Prostate gland (tissue), 2 donors: ENCODE measurements around the gene RNF223.

ENCODE experiments used
- POLR2A ChIP-seq: fragments of 450-650 bp; IDR thresholded peaks from one replicate; pipeline ENCODE4 v1.6.1; 2016; ENCODE audit warnings: antibody characterized with exemption, mild to moderate bottlenecking
- POLR2AphosphoS5 ChIP-seq: sonication (generic); formaldehyde crosslinking; IDR thresholded peaks from one replicate; pipeline ENCODE4 v1.6.1; 2017; ENCODE audit warnings: antibody characterized with exemption
- TF ChIP-seq, protein P1 (sequence below), 4 experiments: fragments of 200-600 bp in 2 of 4; fragments of 450-650 bp in 2 of 4; sonication (generic) in 2 of 4; IDR thresholded peaks; 1 replicate in 3 of 4; 2 replicates in 1 of 4; pipeline ENCODE4 v1.5.1; 2016 to 2019; ENCODE audit warnings: antibody characterized with exemption in 4 of 4, mild to moderate bottlenecking in 2 of 4, moderate library complexity in 2 of 4

DNA sequence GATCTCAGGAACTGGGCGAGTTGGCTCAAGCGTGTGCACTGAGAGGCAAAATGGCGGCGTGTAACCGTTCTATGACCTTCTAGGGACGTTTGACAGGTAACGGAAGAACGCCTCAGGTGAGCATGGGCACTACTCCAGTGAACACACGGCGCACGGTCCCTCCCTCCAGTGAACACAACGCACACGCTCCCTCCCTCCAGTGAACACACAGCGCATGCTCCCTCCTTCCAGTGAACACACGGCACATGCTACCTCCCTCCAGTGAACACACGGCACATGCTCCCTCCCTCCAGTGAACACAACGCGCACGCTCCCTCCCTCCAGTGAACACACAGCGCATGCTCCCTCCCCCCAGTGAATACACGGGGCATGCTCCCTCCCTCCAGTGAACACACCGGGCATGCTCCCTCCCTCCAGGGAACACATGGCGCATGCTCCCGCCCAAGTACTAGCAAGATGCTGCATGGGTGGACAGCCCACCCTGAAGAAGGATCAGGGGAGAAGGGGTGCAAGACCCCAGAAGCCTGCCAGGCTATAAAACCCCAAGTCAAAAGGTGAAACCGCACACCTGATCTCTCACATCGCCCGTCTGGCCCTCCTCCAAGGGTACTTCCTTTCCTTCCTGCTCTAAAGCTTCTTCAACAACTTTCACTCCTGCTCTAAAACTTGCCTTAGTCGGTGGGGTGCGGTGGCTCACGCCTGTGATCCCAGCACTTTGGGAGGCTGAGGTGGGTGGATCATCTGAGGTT is 38.3 kb upstream of the RNF223 start:
- TF ChIP-seq, protein P1, sequence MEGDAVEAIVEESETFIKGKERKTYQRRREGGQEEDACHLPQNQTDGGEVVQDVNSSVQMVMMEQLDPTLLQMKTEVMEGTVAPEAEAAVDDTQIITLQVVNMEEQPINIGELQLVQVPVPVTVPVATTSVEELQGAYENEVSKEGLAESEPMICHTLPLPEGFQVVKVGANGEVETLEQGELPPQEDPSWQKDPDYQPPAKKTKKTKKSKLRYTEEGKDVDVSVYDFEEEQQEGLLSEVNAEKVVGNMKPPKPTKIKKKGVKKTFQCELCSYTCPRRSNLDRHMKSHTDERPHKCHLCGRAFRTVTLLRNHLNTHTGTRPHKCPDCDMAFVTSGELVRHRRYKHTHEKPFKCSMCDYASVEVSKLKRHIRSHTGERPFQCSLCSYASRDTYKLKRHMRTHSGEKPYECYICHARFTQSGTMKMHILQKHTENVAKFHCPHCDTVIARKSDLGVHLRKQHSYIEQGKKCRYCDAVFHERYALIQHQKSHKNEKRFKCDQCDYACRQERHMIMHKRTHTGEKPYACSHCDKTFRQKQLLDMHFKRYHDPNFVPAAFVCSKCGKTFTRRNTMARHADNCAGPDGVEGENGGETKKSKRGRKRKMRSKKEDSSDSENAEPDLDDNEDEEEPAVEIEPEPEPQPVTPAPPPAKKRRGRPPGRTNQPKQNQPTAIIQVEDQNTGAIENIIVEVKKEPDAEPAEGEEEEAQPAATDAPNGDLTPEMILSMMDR (IDR thresholded peaks at IDR 0.05): no peak
- TF ChIP-seq POLR2AphosphoS5: no peak
- no peak for TF ChIP-seq POLR2A
